GM18499 (cell line): Measurements from ENCODE around the gene IFI44L.

Experiments used
- ATAC-seq: cut with Tn5 transposase; IDR thresholded peaks from one replicate; pipeline ENCODE4 v1.9.1; 2021; ENCODE audit warnings: moderate number of reproducible peaks; ENCODE audit not compliant: insufficient read depth, unreplicated experiment

IFI44L gene

GRCh38 chr1:78633209-78633608 is 13.0 kb downstream of the IFI44L start:
- ATAC-seq = no peak

GRCh38 chr1:78640462-78640861 is 20.2 kb downstream of the IFI44L start:
- ATAC-seq = peak; percentile 61

- no peak for ATAC-seq
Observed at GRCh38 chr1:78641558-78641957, 21.3 kb downstream of the IFI44L start.

GRCh38 chr1:78645723-78646122 is 25.5 kb downstream of the IFI44L start:
- no peak for ATAC-seq

- ATAC-seq = no peak
Observed at GRCh38 chr1:78647238-78647637, 27.0 kb downstream of the IFI44L start.

- peak; percentile 86 for ATAC-seq
Observed at GRCh38 chr1:78649628-78650027, 29.4 kb downstream of the IFI44L start, which contains the start of gene IFI44. Gene IFI44 (plus strand): TSS chr1:78649831. CDS start chr1:78650196, 365 bp downstream.

GRCh38 chr1:78650114-78650660 is 29.9 kb downstream of the IFI44L start:
- ATAC-seq = no peak

GRCh38 chr1:78651241-78651640 is 31.0 kb downstream of the IFI44L start:
- no peak for ATAC-seq

GRCh38 chr1:78652019-78652560 is 31.8 kb downstream of the IFI44L start:
- no peak for ATAC-seq

- no peak for ATAC-seq
Observed at GRCh38 chr1:78658901-78659300, 38.7 kb downstream of the IFI44L start.

- ATAC-seq = no peak
Observed at GRCh38 chr1:78663923-78664322, 43.7 kb downstream of the IFI44L start.

- no peak for ATAC-seq
Observed at GRCh38 chr1:78664763-78665162, 44.5 kb downstream of the IFI44L start.

- no peak for ATAC-seq
Observed at GRCh38 chr1:78665809-78666208, 45.6 kb downstream of the IFI44L start.

- no peak for ATAC-seq
Observed at GRCh38 chr1:78667939-78668338, 47.7 kb downstream of the IFI44L start.

GRCh38 chr1:78668427-78668826 is 48.2 kb downstream of the IFI44L start:
- no peak for ATAC-seq

- no peak for ATAC-seq
Observed at GRCh38 chr1:78672428-78672827, 52.2 kb downstream of the IFI44L start.

GRCh38 chr1:78673120-78673519 is 52.9 kb downstream of the IFI44L start:
- no peak for ATAC-seq

- no peak for ATAC-seq
Observed at GRCh38 chr1:78676347-78676982, 56.2 kb downstream of the IFI44L start.

GRCh38 chr1:78676993-78677392 is 56.7 kb downstream of the IFI44L start:
- ATAC-seq = no peak

- ATAC-seq = no peak
Observed at GRCh38 chr1:78677788-78678187, 57.5 kb downstream of the IFI44L start.

GRCh38 chr1:78678324-78678723 is 58.1 kb downstream of the IFI44L start:
- peak; percentile 57 for ATAC-seq

- ATAC-seq = no peak
Observed at GRCh38 chr1:78681265-78681664, 61.0 kb downstream of the IFI44L start.
